GM19455 (cell line): ENCODE results near the gene DGCR8.

Experiments
- ATAC-seq: cut with Tn5 transposase; IDR thresholded peaks from one replicate; pipeline ENCODE4 v1.9.1; 2021; ENCODE audit not compliant: unreplicated experiment

Gene DGCR8

DNA sequence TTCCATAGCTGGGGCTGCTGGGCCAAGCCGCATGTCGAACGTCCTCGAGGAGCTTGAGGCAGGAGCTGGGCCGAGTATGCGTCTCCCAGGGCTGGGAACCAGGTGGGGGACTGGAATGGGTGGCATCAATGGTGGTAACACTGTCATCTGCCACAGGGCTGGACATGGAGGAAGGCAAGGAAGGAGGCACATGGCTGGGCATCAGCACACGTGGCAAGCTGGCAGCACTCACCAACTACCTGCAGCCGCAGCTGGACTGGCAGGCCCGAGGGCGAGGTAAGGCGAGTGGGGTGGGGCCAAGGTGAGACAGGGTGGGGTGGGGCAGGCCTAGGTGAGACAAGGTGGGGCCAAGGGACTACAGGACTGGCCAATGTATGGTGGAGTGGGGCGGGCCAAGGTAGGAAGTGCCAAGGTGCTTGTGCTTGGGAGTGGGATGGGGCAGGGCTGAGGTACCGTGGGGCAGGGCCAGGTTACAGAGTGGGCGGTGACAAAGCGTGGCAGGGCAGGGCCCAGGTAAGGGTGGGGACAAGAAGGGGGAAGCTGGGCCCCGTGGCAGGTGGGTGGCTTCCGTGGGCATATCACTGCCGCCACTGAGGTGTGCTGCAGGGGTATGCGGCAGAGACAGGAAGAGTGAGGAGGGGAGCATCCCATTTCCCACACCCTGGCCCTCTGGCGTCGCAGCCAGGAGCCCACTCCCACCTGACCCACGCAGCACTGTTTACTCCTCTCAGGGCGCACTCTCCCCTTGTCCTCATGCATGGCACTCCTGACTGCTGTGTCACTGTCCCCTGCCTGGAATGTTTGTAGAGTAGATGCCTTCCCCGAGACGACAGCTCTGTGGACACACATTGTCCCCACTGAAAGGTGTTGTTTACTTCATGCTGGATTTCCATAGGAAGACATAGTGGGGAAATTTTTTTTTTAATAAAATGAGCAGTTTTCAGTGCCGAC is 27.5 kb upstream of the DGCR8 start:
- no peak for ATAC-seq

- ATAC-seq: no peak
Observed at GRCh38 chr22:20053407-20054033, 26.5 kb upstream of the DGCR8 start.

GRCh38 chr22:20054034-20054427 is 26.0 kb upstream of the DGCR8 start:
- no peak for ATAC-seq

DNA sequence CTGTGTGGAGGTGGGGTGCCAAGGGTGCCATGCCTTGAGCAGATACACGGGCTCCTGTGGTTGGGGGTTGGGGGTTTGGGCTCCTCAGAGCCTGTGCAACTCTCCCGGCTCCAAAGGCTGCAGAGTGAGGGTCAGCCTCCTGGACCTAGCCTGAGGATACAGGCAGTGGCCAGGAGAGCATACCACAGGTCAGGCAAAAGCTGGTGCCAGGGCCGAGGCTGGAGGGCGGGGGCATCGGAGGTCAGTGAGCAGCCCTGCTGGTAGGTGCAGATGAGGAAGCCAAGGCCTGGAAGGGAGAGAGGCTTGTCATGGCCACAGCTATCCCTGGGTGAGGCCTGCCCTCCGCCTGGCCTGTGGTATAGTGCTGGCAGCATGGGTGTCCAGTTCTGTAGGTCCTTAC is 25.6 kb upstream of the DGCR8 start:
- ATAC-seq: no peak

GRCh38 chr22:20055144-20055543 is 24.9 kb upstream of the DGCR8 start:
- no peak for ATAC-seq

DNA sequence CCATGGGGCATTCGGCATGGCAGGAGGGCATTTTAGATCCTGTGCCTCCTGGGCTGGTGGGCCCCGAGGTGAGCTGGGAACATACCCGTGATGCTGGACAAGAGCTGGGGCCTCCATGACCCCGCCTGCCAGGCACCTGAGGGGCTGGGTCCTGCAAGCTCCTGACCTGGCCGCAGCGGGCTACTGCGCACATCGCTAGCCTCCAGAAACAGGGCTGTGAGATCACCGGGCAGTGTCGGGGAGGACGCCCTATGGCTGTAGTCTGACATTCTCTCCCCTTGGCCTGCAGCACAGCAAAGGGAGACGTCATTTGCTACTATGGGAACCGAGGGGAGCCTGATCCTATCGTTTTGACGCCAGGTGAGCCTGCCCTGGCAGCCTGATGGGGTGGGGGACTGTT is 24.4 kb upstream of the DGCR8 start:
- ATAC-seq: no peak

- ATAC-seq: no peak
Observed at GRCh38 chr22:20056161-20056560, 23.9 kb upstream of the DGCR8 start.

DNA sequence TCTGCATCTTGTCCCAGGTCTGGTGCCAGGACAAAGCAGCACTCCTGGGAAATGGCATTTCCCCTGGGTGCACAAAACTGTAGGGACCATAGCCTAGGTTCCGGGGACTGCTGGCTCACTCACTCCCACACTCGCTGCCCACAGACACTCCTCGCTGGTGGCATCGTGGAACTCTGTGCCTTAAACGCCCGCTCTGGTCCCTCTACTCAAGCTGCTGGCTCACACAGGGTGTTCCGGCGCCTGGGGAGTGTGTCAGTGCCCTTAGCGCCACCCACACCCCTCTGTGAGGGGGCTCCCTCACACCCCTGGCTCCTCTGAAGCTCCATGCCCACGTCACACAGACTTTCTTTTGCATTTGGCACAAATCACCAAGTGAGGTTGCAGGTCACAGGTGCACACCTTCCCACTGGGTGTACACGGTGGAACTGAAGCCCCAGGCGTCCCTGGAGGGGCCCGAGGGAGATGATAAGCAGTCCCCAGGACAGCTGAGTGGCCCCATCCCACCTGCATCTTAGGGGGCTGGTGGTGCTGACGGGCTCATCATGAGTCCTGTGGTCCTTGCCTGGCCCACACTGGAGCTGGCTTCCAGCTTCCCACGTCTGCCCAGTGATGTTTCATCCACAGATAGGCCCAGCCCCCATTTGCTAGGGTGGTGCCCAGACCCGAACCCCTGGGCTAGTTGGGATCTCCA is 23.2 kb upstream of the DGCR8 start:
- ATAC-seq: no peak

GRCh38 chr22:20057596-20058268 is 22.3 kb upstream of the DGCR8 start:
- ATAC-seq: no peak

DNA sequence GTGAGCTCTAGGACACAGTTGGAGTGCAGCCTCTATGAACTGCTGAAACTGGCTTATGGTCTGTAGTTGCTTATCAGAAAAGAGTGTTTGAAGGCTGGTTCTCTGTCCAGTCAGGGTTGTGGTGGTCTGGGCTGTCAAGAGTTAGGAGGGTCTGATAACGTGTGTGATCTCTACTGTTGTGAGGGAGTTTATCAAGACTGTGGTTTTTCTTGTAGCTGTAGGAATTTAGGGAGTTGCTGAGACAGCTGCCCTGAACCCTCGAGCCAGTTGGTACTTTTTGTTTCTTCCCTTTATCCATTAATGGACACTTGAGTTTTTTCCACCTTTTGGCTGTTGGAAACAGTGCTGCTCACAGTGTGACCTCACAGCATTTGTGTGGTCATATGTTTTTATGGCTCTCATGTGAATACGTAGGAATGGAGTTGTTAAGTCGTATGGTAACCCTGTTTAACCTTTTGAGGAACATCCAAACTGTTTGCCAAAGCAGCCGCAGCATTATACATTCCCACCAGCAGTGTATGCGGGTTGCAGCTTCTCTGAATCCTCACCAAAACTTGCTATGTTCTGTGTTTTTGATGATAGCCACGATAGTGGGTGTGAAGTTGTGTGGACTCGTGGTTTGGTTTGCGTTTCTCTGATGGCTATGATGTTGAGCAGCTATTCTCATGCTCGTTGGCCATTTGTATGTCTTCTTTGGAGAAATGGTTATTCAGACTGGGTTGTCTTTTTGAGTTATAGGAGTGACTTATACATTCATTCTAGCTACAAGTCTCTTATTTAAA is 20.9 kb upstream of the DGCR8 start:
- no peak for ATAC-seq

DNA sequence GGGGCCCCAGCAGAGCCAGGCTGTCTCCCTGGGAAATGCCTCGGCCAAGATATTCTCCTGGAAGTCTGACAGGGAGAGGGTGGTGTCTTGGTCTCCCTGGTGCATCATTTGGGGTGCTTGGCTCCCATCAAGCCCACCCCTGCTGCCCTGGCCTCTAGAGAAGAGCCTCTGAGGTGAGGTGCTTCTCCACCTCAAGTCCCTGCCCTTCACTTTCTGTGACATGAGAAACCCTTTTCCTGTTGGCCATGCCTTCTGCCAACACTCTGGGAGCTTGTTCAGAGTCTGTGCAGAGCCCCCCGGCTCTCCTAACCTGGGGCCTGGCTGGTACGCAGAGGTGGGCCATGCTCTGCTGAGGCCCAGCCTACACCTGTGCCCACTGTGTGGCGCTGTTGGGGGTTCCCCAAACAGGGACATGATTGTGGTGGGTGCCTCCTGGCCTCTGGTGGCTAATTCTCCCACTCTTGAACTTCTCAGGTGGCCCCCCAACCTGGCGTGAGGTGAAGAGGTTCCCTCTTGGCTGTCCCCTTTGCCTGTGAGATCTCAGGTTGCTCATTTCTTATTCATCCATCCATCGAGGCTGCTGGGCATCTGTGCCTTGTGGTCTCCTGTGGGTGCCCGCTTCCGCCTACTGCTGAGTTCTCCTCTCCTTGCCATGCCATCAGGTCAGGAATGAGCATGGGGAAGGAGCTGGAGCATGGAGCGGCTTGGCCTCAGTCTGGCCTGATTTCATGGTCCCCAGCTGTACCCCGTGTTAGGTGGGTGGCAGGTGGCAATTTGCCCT is 19.2 kb upstream of the DGCR8 start:
- ATAC-seq: no peak

DNA sequence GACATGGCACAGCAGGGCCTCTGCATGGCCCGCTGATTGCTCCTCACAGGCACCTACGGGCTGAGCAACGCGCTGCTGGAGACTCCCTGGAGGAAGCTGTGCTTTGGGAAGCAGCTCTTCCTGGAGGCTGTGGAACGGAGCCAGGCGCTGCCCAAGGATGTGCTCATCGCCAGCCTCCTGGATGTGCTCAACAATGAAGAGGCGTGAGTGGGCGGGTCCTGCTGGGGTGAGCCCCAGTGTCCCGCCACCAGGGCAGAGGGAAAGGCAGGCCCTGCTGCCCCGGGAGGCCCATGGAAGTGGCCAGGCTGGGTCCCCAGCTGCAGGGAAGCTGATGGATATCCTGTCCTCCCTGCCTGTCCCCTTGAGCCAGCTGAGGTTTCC is 18.6 kb upstream of the DGCR8 start:
- ATAC-seq: no peak

GRCh38 chr22:20062043-20062765 is 17.8 kb upstream of the DGCR8 start:
- no peak for ATAC-seq

DNA sequence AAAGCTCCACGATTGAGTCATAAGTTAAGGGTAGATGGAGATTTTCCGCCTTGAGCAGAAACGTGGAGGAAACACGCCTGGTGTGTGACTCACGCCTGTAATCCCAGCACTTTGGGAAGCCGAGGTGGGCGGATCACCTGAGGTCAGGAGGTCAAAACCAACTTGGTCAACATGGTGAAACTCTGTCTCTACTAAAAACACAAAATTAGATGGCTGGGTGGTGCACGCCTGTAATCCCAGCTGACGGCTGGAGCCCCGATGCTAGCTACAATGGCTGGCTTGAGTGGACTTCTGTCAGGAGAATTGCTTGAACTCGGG is 17.3 kb upstream of the DGCR8 start:
- no peak for ATAC-seq

- no peak for ATAC-seq
Observed at GRCh38 chr22:20063271-20064139, 16.5 kb upstream of the DGCR8 start.

DNA sequence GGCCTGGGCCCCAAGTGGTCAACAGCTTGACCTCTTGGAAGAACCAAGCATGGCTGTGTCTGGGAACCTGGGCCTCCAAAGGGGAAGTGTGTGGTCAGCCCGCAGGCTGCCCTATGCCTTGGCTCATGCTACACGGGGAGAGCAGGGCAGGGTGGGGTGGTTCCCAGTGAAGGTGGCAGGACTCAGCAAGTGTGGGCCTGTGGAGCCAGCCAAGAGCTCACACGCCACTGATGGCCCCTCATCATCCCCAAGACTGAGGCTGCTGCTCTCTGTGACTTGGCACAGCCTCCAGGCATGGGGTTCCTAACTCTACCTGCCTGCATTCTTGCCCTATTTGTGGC is 15.9 kb upstream of the DGCR8 start:
- no peak for ATAC-seq

DNA sequence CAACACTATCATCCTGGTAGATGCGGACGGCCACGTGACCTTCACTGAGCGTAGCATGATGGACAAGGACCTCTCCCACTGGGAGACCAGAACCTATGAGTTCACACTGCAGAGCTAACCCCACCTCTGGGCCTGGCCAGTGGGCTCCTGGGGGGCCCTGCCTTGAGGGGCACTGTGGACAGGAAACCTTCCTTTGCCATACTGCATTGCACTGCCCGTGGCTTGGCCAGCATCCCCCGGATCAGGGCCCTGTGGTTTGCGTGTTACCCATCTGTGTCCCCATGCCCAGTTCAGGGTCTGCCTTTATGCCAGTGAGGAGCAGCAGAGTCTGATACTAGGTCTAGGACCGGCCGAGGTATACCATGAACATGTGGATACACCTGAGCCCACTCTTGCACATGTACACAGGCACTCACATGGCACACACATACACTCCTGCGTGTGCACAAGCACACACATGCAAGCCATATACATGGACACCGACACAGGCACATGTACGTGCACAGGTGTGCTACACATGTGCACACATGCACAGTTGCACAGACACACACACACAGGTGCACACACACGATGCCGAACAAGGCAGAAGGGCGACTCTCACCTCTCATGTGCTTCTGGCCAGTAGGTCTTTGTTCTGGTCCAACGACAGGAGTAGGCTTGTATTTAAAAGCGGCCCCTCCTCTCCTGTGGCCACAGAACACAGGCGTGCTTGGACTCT is 15.3 kb upstream of the DGCR8 start:
- no peak for ATAC-seq
